ENCODE measurements around the gene CRIP3.

GRCh38 chr6:43267619-43268354 lies 40.8 kb downstream of the CRIP3 start:
- TF ChIP-seq POLR2A (IDR thresholded peaks at IDR 0.05): no peak
- no peak for TF ChIP-seq CTCF (IDR thresholded peaks at IDR 0.05 in 8 of 11, conservative IDR thresholded peaks at IDR 0.05 in 3 of 11)
- no peak for TF ChIP-seq POLR2AphosphoS5 (IDR thresholded peaks at IDR 0.05)
